ENCODE measurements around the gene PHEX.

Gene PHEX

GRCh38 chrX:22032084-22032483 is at the start of gene PHEX:
Gene PHEX (plus strand): TSS chrX:22032325. CDS start chrX:22033006, 681 bp downstream.
- DNase-seq, result no peak

DNA sequence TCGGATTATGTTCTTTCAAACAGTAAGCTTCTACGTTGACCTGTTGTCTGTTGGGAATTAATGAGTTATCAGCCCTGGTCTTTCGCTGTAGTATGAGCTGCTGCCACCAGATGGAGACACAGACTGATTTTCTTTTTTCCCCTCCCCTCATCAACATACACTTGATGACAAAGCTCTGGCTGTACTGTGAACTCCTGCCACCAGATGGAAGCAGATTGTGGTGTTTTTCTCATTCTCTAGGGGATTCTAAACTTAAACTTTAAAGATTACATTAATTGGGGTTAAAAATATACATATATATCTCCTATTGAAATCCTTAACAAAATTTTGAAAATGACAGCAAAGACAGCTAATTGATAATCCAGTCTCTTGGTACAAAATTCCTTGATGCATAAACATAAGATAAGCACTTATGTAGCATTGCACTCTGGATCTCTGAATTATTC is 46.8 kb upstream of the PHEX start:
- peak; percentile 39 for DNase-seq

DNA sequence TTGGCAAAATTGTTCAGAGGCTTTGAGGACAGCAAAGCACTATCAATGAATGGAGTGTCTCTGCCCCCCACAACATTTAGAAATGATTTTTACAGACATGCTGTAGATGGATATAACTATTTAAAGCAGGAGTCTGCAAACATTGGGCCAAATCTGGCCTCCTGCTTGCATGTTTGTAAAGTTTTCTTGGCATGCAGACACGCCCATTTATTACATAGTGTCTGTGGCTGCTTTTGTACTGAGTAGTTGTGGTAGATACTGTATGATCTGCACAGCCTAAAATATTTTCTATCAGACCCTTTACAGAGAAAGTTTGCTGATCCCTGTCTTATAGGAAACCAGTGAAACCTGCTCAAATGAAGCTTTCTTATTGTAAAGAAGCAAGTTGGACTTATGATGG is 45.5 kb upstream of the PHEX start:
- no peak for DNase-seq

GRCh38 chrX:21989384-21989783 is 42.7 kb upstream of the PHEX start:
- no peak for DNase-seq

- DNase-seq, result no peak
Measured at GRCh38 chrX:21990832-21991231, 41.3 kb upstream of the PHEX start.

DNA sequence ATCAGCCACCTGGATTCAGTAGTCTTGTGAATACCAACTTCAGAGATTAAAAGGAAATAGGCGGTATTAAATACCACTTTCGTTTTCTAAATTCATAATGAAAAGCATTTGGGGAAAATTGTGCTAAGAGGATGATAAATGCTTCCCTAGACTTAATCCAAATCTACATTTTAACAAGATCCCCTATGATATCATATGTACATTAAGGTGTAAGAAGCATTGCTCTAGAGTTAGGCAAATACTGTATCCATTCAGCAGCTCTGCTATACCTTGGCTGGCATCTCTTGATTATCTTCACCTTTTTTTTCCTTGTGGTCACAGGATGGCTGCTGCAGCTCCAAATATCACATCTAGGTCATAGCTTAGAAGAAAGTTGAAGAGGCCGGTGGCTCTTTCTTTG is 40.6 kb upstream of the PHEX start:
- DNase-seq, result no peak

DNA sequence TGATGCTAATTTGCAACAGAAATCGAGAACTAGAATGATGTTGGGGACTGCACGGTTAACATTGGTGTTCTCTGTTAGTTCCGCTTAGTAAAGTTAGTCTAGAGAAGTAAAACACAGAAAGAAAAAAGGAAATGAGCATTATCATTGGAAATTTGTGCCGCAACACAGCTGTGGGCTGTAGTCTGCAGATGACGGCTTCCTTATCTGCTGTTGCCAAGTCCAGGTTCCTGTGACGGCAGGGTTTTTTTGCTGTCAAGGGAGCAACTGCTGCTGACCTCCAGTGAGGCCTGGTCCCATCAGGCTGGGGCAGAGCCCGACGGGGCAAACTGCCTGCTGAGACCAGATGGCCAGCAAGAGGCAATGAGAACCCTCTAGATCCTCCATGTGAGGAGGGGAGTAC is 38.9 kb upstream of the PHEX start:
- no peak for DNase-seq

DNA sequence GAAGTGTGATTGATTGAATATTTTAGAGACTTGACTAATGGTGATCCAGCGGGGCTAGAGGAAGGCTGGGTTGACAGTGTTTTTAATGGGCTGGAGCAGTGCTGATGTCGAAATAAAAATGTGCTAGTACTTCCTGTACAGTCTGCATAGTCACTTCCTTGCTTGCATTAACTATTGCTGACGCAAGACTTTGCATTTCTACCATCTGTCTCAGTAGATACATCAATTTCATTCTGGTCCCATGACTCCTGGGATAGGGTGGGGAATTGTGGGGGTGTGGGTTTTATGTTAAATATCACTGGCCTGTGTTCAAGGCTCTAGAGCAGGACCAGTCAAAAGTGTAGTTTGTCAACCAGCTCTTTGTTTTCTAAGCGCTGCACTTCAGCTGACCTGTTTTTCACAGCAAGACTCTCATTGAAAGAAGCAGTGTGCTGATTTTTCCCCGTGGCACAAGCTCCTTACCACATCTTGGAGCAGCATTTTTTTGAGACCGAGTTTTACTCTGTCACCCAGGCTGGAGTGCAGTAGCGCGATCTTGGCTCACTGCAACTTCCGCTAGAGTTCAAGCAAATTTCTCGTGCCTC is 35.2 kb upstream of the PHEX start:
- DNase-seq, result no peak

GRCh38 chrX:21998037-21998436 is 34.1 kb upstream of the PHEX start:
- DNase-seq, result no peak

GRCh38 chrX:22004866-22005265 is 27.3 kb upstream of the PHEX start:
- no peak for DNase-seq

DNA sequence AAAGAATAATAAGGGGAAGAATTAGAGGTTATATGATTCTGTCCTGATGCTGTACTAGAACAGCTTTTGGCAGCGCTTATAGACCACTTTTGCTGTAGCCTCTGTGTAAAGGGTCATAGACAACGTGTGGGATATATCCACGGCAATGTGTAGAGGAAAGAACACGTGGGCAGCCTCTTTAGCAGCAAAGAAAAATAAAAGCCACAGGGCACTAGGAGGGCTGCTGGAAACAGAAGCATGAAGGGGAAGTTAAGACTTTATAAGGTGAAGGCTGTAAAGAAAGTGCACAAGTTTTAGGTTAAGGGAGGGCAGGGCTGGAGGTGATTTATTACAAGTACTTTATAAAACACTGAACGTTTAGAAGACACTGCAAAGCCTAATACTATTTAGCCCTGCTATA is 20.1 kb upstream of the PHEX start:
- no peak for DNase-seq

- DNase-seq, result no peak
Measured at GRCh38 chrX:22012931-22013330, 19.2 kb upstream of the PHEX start.

DNA sequence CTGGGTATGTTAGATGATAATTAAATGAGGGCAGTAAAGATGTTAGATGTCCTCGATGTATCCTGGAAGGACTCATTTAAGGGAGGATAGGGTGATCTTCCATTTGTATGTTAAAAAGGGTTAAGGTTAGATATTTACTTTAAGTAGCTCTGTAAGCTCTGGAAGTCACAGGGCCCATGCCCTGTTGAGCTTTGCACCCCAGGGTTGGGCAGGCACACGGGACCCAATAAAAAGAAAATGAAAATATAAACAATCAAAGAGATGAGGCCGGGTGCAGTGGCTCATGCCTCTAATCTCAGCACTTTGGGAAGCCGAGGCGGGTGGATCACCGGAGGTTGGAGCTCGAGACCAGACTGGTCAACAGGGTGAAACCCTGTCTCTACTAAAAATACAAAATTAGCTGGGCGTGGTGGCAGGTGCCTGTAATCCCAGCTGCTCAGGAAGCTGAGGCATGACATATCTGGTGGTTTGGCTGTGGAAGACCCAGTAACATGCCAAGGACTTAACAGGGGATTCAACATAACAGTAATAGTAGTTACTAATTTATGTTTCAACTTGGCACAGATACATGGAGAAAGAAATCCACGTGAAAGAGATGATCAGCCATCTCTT is 16.9 kb upstream of the PHEX start:
- no peak for DNase-seq

GRCh38 chrX:22021751-22022324 is 10.3 kb upstream of the PHEX start:
- DNase-seq, result no peak

GRCh38 chrX:22024577-22024976 is 7.5 kb upstream of the PHEX start:
- no peak for DNase-seq

- DNase-seq, result no peak
Measured at GRCh38 chrX:22025751-22026150, 6.4 kb upstream of the PHEX start.

GRCh38 chrX:22026731-22027130 is 5.4 kb upstream of the PHEX start:
- DNase-seq, result no peak

GRCh38 chrX:22032506-22032905 is 381 bp downstream of the PHEX start:
- DNase-seq, result no peak

DNA sequence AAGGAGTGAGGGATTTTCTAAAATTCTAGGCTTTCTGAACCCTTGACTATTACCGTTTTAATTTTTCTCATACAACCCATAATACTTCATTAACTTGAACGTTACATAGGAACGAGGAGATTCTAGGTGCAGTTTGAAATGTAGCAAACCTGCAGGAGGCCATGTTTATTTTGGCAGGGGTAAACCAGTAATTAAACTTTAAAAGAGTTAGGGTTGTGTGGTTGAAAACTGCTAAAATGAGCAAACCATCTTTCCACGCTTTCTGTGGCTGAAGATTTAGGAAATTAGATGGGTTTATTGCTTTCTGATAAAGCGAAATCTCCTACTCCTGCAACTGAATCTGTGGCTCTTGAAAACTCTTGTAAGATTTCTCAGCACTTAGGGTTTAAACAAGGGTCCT is 1.7 kb downstream of the PHEX start:
- DNase-seq, result no peak

DNA sequence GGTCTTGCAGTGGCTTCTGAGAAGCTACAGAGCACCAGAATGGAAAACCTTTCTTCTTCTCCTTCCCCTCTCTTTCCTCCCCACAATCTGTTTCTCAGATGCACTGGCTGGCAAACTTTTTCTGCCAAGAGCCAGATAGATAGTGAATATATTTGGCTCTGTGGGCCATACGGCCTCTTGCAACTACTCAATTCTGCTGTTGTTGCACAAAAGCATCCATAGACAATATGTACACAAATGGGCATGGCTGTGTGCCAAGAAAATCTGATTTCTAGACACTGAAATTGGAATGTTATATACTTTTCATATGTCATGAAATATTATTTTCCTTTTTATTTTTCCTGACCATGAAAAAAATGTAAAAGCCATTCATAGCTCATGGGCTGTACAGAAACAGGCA is 3.1 kb downstream of the PHEX start:
- no peak for DNase-seq

DNA sequence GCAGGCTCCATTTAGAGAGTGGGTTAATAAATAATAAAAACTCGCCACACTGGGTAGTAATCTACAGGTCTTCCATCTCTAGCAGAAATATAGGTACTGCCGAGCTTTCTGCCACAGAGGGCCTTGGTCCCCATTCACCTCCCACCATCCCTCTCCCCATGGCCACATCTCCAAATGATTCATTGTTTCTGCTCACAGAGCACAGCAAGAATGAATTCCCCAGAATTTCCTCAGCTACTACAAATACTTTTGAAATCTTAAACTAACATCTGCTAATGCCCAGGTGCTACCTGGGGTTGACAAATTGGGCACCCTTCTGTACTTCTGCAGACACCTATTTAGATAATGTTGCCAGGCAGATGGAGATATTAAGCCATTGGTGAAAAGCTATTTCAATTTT is 5.1 kb downstream of the PHEX start:
- no peak for DNase-seq

DNA sequence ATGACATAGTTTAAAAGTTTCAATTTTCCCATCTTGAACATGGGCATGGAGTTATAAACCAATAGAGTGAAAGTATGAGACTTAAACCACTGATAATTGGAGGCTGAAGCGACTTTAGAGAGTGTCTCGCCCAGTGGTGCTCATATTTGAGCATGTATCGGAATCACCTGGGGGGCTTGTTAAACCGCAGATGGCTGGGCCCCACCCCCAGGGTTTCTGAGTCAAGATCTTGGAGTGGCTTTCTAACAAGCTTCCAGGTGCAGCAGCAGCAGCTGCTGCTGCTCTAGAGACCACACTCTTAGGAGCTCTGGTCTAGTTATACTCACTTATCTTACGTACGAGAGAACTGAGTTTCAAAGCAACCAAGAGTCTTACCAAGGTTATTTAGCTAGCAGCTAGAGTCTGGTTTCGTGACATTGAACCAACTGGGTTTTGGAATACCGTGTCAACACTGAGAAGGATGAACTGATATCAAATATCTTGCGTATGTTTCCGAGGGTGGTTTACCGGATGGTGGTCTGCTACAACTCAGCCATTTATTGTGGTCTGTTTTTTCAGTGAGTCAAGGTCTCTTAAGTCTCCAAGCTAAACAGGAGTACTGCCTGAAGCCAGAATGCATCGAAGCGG is 5.9 kb downstream of the PHEX start:
- no peak for DNase-seq

GRCh38 chrX:22039541-22039940 is 7.4 kb downstream of the PHEX start:
- no peak for DNase-seq

GRCh38 chrX:22040184-22040583 is 8.1 kb downstream of the PHEX start:
- no peak for DNase-seq
